OCI-LY3 (cell line): ENCODE data around the gene STX5.

Experiments used
- H2AFZ ChIP-seq: fragments of 200-600, 300-600 bp; shearing (Covaris generic); 2 replicates; pipeline ENCODE4 v1.6.0; 2014; ENCODE audit warnings: antibody characterized with exemption, low read depth, low read length
- H3K27ac ChIP-seq: fragments of 200-600, 300-600 bp; sonication (generic); 2 replicates; pipeline ENCODE4 v1.5.1; 2014; ENCODE audit warnings: mild to moderate bottlenecking, low read length, moderate library complexity, mixed read lengths
- H3K27me3 ChIP-seq: fragments of 200-600, 300-600 bp; sonication (generic); 2 replicates; pipeline ENCODE4 v1.6.1; 2014; ENCODE audit warnings: low read depth, low read length, mixed read lengths
- H3K36me3 ChIP-seq: fragments of 200-600, 300-600 bp; sonication (generic); replicated peaks from 2 replicates; pipeline ENCODE3; 2014; ENCODE audit warnings: low read depth, low read length, mixed read lengths
- H3K4me1 ChIP-seq: fragments of 300-600, 200-600 bp; sonication (generic); 2 replicates; pipeline ENCODE4 v1.6.1; 2014; ENCODE audit warnings: low read length, mixed read lengths
- H3K4me2 ChIP-seq: fragments of 200-600, 300-600 bp; sonication (generic); 2 replicates; pipeline ENCODE4 v1.6.1; 2014; ENCODE audit warnings: low read length, mixed read lengths
- H3K4me3 ChIP-seq: fragments of 300-600, 200-600 bp; sonication (generic); 2 replicates; pipeline ENCODE4 v1.5.1; 2014; ENCODE audit warnings: antibody characterized with exemption, mild to moderate bottlenecking, low read length, moderate library complexity
- H3K79me2 ChIP-seq: fragments of 300-600, 200-600 bp; shearing (Covaris generic); 2 replicates; pipeline ENCODE4 v1.6.1; 2014; ENCODE audit warnings: mild to moderate bottlenecking, low read length, mixed read lengths
- H3K9ac ChIP-seq: fragments of 300-600, 200-600 bp; shearing (Covaris generic); 2 replicates; pipeline ENCODE4 v1.6.0; 2014; ENCODE audit warnings: mild to moderate bottlenecking, low read length, moderate library complexity
- H3K9me3 ChIP-seq: fragments of 200-600, 300-600 bp; shearing (Covaris generic); 2 replicates; pipeline ENCODE4 v1.6.1; 2014; ENCODE audit warnings: low read length, mixed read lengths; ENCODE audit not compliant: insufficient read depth
- H4K20me1 ChIP-seq: fragments of 200-600, 300-600 bp; sonication (generic); 2 replicates; pipeline ENCODE4 v1.6.1; 2016; ENCODE audit warnings: low read length, mixed read lengths; ENCODE audit not compliant: insufficient read depth
- EZH2phosphoT487 ChIP-seq: fragments of 200-600 bp; shearing (Covaris generic); IDR thresholded peaks from 2 replicates; pipeline ENCODE4 v1.6.1; 2018; ENCODE audit warnings: antibody characterized with exemption, mixed run types, low read depth
- TF ChIP-seq, protein P1 (sequence below): fragments of 200-600, 300-600 bp; sonication (generic); IDR thresholded peaks from 2 replicates; pipeline ENCODE4 v1.5.1; 2014; ENCODE audit warnings: antibody characterized with exemption, low read length, low read depth

The STX5 gene

GRCh38 chr11:62852523-62853188, 20.8 kb upstream of the STX5 start:
- Histone ChIP-seq H3K9me3 (no peaks in the 10 kb centered on the region), H3K79me2 (peaks cover 48% of the 10 kb centered on the region), H3K27me3 (no peaks in the 10 kb centered on the region), H3K4me2 (peak overlapping the region; percentile 95), H2AFZ (no peak overlapping the region), H3K27ac (peak overlapping the region; percentile 85), H3K4me1 (peaks cover 26% of the 10 kb centered on the region), H3K9ac (no peak overlapping the region), H4K20me1 (peaks cover 43% of the 10 kb centered on the region), H3K4me3 (no peak overlapping the region), H3K36me3 (peaks cover 49% of the 10 kb centered on the region)
- TF ChIP-seq, protein P1, sequence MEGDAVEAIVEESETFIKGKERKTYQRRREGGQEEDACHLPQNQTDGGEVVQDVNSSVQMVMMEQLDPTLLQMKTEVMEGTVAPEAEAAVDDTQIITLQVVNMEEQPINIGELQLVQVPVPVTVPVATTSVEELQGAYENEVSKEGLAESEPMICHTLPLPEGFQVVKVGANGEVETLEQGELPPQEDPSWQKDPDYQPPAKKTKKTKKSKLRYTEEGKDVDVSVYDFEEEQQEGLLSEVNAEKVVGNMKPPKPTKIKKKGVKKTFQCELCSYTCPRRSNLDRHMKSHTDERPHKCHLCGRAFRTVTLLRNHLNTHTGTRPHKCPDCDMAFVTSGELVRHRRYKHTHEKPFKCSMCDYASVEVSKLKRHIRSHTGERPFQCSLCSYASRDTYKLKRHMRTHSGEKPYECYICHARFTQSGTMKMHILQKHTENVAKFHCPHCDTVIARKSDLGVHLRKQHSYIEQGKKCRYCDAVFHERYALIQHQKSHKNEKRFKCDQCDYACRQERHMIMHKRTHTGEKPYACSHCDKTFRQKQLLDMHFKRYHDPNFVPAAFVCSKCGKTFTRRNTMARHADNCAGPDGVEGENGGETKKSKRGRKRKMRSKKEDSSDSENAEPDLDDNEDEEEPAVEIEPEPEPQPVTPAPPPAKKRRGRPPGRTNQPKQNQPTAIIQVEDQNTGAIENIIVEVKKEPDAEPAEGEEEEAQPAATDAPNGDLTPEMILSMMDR, result no peak
- TF ChIP-seq EZH2phosphoT487, result no peak

DNA sequence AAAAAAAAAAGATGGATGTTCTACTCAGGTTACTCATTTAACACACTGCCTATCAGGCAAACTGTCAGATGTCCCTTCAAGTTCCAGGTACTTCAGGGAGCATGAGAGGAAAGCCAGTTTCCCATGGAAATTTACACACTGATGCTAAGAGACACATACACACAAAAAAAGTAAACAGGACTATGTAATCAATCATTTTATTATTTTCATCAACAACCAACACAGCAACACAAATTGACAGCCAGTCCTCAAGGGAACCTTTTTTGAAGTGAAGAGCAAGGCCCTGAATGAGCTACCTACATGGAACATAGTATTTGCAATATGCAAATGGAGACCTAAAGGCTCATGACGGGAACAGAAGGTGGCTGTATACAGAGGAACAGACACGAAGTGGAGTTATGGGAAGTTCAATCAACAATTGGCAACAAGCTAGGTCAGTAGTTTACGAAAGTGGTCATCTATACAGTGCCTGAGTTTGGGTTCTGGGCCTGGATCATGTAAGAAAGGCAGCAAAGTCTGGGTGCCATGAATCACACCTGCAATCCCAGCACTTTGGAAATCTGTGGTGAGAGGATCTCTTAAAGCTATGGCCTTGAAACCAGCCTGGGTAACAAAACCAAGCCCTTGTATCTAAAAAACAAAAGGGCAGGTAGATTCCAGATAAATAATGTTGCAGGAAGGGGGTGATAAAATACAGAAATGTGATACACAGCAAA, 20.1 kb upstream of the STX5 start:
- Histone ChIP-seq H4K20me1 (peaks cover 43% of the 10 kb centered on the region), H3K4me3 (no peak overlapping the region), H3K27me3 (no peaks in the 10 kb centered on the region), H3K9me3 (no peaks in the 10 kb centered on the region), H3K4me1 (peaks cover 20% of the 10 kb centered on the region), H3K4me2 (no peak overlapping the region), H3K9ac (no peak overlapping the region), H3K36me3 (peaks cover 44% of the 10 kb centered on the region), H3K27ac (peak overlapping the region; percentile 18), H3K79me2 (peaks cover 41% of the 10 kb centered on the region), H2AFZ (no peak overlapping the region)
- TF ChIP-seq, protein P1, result no peak
- no peak for TF ChIP-seq EZH2phosphoT487

GRCh38 chr11:62850911-62851806, 19.3 kb upstream of the STX5 start:
- H3K4me2 ChIP-seq, result no peak overlapping the region
- no peaks in the 10 kb centered on the region for H3K27me3 ChIP-seq
- TF ChIP-seq, protein P1, result no peak
- TF ChIP-seq EZH2phosphoT487, result no peak
- peaks cover 43% of the 10 kb centered on the region for H4K20me1 ChIP-seq
- H3K27ac ChIP-seq, result peak overlapping the region; percentile 18
- H3K9ac ChIP-seq, result no peak overlapping the region
- no peak overlapping the region for H3K4me3 ChIP-seq
- peaks cover 20% of the 10 kb centered on the region for H3K4me1 ChIP-seq
- H3K36me3 ChIP-seq, result peaks cover 44% of the 10 kb centered on the region
- H2AFZ ChIP-seq, result no peak overlapping the region
- no peaks in the 10 kb centered on the region for H3K9me3 ChIP-seq
- peaks cover 33% of the 10 kb centered on the region for H3K79me2 ChIP-seq
